ENCODE data around the gene CTBP2. TPM values are rescaled to one million over a fixed set of nuclear protein-coding genes. Genes with fewer than 3 reads are reported as not detected.

CTBP2 gene
- total and polyA plus RNA-seq, 8 donors = 71.2 to 90.0 (median 84.1) TPM

DNA sequence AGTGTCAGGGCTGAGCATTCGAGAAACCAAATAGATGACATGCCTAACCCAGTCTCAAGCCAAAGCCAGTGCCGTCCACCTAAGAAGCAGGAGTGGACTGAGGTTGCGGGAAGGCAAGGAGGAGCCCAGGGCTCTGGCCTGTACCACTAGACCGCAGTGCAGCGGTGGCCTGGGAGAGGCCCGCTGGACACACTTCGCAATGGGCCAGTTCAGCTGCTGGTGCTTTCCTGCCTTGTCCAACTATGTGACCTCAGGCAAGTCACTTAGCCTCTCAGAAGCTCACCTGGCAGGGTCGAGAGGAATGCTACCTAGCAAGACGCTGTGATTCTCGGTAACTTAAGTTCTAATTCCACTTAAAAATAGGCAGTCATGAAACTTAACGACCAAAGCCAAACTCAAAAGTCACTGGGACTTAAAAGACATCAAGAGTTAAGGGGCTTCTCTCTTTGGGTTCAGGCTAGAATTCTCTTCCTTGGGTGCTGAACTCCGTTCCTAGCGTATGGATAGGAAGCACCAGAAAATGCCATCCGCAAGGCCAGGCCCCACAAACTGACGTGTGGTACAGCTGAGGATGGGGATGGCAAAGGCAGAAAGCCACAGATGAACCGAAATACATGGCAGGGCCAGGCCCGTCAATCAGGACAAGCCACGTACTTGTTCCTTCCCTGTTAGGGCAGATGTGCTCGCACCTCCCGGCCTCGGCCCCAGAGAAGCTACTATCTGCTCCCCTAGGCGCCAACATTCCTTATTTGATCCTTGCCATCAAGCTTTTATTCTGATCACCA, 34.2 kb downstream of the CTBP2 start:
- ATAC-seq (no peak), DNase-seq (no peak)
- Histone ChIP-seq H3K27me3 (no peaks in the 10 kb centered on the region), H3K9me3 (no peaks in the 10 kb centered on the region), H3K27ac (no peak overlapping the region), H3K4me1 (peaks cover 11 to 39% of the 10 kb centered on the region in 2 donors), H3K4me3 (no peak overlapping the region), H3K36me3 (peaks cover 0 to 25% of the 10 kb centered on the region in 2 donors)
- intact Hi-C loops (cut with DNase I) = no loop called here
- TF ChIP-seq, protein P1, sequence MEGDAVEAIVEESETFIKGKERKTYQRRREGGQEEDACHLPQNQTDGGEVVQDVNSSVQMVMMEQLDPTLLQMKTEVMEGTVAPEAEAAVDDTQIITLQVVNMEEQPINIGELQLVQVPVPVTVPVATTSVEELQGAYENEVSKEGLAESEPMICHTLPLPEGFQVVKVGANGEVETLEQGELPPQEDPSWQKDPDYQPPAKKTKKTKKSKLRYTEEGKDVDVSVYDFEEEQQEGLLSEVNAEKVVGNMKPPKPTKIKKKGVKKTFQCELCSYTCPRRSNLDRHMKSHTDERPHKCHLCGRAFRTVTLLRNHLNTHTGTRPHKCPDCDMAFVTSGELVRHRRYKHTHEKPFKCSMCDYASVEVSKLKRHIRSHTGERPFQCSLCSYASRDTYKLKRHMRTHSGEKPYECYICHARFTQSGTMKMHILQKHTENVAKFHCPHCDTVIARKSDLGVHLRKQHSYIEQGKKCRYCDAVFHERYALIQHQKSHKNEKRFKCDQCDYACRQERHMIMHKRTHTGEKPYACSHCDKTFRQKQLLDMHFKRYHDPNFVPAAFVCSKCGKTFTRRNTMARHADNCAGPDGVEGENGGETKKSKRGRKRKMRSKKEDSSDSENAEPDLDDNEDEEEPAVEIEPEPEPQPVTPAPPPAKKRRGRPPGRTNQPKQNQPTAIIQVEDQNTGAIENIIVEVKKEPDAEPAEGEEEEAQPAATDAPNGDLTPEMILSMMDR (IDR thresholded peaks at IDR 0.05) = no peak

- Histone ChIP-seq H3K4me1 (peaks cover 21 to 49% of the 10 kb centered on the region in 2 donors), H3K4me3 (no peak overlapping the region), H3K27me3 (no peaks in the 10 kb centered on the region), H3K9me3 (no peaks in the 10 kb centered on the region), H3K27ac (no peak overlapping the region), H3K36me3 (peaks cover 0 to 14% of the 10 kb centered on the region in 2 donors)
- DNase-seq = no peak
- intact Hi-C loops (cut with DNase I) = no loop called here
- no peak for ATAC-seq
- TF ChIP-seq, protein P1 (IDR thresholded peaks at IDR 0.05) = no peak
Observed at GRCh38 chr10:125124907-125125306, 35.5 kb downstream of the CTBP2 start.

GRCh38 chr10:125124115-125124487, 36.3 kb downstream of the CTBP2 start:
- H3K9me3 ChIP-seq = no peaks in the 10 kb centered on the region
- TF ChIP-seq, protein P1 (IDR thresholded peaks at IDR 0.05) = no peak
- ATAC-seq (no peak), DNase-seq (no peak)
- H3K27me3 ChIP-seq = no peaks in the 10 kb centered on the region
- peaks cover 21 to 46% of the 10 kb centered on the region in 2 donors for H3K4me1 ChIP-seq
- H3K36me3 ChIP-seq = peaks cover 0 to 11% of the 10 kb centered on the region in 2 donors
- H3K27ac ChIP-seq = peak overlapping the region; percentile 63 to 77
- H3K4me3 ChIP-seq = no peak overlapping the region
- intact Hi-C loops (cut with DNase I) = no loop called here

DNA sequence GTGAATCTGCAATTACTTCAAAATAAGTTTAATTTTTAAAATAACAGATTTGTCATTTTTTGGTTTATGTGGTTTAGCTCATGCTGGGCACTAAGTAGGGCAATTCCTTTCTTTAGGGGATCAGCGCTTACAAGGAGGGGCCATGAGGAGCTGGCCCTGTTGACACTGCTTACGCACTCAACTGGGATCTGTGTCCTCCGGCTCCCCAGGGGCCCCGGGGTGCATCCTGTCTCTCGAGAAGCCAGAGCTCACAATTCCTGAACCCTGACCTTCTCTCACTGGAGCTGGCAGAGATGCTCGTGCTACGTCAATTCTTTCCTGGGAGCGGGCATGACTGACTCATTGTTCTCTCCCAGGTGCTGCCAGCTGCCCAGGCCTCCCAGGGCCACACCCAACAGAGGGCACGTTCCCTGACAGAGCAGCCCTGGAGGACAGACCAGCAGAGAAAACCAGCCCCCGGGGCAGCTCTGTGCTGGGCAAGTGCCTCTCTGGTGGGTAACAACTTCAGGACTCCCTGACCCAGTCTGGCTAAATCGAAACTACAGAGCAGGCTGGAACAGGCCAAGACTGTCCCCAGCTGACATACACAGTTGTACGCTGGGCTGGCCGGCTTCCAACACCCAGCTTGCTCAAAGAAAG, 36.8 kb downstream of the CTBP2 start:
- Histone ChIP-seq H3K9me3 (no peaks in the 10 kb centered on the region), H3K27ac (peak overlapping the region; percentile 63 to 77), H3K4me1 (peaks cover 21 to 43% of the 10 kb centered on the region in 2 donors), H3K36me3 (peaks cover 0 to 6% of the 10 kb centered on the region in 2 donors), H3K27me3 (no peaks in the 10 kb centered on the region), H3K4me3 (no peak overlapping the region)
- DNase-seq = peak; percentile 62 to 85 (median 76)
- TF ChIP-seq, protein P1 (IDR thresholded peaks at IDR 0.05) = no peak
- peak; percentile 84 for ATAC-seq
- intact Hi-C loops (cut with DNase I) = no loop called here

GRCh38 chr10:125122566-125122965, 37.8 kb downstream of the CTBP2 start:
- Histone ChIP-seq H3K4me3 (no peak overlapping the region), H3K36me3 (no peaks in the 10 kb centered on the region), H3K27me3 (no peaks in the 10 kb centered on the region), H3K9me3 (no peaks in the 10 kb centered on the region), H3K27ac (no peak overlapping the region), H3K4me1 (peaks cover 29 to 54% of the 10 kb centered on the region in 2 donors)
- TF ChIP-seq, protein P1 (IDR thresholded peaks at IDR 0.05) = no peak
- intact Hi-C loops (cut with DNase I) = no loop called here
- DNase-seq = no peak
- ATAC-seq = no peak

Measured in left lung (tissue), 10 donors.